HG03442 (cell line): ENCODE results near the gene OR7E24.
"Not testable (repeated sequence)": the region's sequence is repeated elsewhere in the genome, so short reads cannot be mapped to it uniquely, and the experiment has no call there.

Source experiments
- ATAC-seq: cut with Tn5 transposase; IDR thresholded peaks from one replicate; pipeline ENCODE4 v1.9.1; 2021; ENCODE audit warnings: mild to moderate bottlenecking, moderate library complexity; ENCODE audit not compliant: unreplicated experiment

Gene OR7E24

DNA sequence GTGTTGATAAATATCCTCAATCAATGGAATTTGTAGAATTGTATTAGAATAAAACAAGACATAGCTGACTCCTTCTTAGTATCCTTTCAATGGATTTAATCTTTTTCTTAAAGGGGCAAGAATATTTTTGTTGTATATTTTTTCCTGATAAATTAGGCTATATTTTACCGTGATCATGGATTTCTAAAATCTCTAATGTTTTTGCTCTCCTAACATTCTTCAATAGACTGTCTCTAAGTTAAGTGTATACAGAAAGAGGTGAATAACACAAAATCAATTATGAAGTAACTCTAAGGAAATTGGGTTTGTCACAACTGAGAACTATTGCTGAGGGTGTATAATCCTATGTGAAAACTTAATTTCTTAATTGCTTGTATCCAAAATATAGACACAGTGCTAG is at the start of gene OR7E24:
OR7E24 (plus strand) TSS at position 301 of the 400 bp plus-strand sequence. CDS start 114 bp downstream, outside the sequence.
- no peak for ATAC-seq

DNA sequence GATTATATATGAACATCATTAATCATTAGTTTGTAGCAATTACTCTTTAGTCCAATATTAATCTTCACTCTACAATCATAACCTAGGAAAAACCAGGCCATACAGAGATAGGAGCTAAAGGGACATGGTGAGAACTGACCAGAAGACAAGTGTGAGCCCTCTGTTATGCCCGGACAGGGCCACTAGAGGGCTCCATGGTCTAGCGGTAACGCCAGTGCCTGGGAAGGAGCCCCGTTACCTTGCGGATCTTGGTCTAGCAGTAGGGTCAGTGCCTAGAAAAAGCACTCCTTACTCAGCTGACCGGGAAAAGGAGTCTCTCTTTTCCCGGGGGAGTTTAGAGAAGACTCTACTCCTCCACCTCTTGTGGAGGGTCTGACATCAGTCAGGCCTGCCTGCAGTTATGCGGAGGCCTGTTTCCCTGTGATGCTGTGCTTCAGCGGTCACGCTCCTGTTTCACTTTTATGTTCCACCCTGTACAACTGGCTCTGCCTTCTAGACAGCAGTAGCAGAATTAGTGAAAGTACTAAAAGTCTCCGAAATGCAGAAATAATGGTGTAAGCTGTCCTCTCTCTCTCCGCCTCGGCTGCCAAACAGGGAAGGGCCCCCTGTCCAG is 45.1 kb upstream of the OR7E24 start:
- ATAC-seq = no peak

DNA sequence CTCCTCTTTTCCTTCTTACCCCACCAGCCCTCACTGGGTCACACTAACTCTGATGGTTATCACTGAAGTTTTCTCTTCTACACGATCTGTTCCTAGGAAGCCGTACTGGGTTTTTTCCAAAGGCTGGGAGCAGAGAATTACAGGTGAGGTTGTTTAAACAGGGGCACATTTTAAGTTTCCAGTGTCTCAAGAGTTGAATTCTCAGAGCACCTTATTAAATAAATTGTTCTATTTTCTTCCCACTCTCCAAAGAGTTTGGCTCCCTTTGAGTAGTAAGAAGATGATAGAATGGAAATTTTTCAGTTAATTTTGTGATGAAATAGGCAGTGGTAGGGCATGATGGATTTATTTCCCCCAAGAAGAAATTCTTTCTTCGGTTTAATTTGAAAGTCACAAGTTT is 31.2 kb upstream of the OR7E24 start, which contains the start of gene OR7D4:
OR7D4 (minus strand) TSS at position 101 of the 400 bp plus-strand sequence. CDS start 4,752 bp downstream, outside the sequence.
- no peak for ATAC-seq

DNA sequence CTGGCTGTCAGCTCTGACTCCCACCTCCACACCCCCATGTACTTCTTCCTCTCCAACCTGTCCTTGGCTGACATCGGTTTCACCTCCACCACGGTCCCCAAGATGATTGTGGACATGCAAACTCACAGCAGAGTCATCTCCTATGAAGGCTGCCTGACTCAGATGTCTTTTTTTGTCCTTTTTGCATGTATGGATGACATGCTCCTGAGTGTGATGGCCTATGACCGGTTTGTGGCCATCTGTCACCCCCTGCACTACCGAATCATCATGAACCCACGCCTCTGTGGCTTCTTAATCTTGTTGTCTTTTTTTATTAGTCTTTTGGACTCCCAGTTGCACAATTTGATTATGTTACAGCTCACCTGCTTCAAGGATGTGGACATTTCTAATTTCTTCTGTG is 506 bp downstream of the OR7E24 start:
- no peak for ATAC-seq

DNA sequence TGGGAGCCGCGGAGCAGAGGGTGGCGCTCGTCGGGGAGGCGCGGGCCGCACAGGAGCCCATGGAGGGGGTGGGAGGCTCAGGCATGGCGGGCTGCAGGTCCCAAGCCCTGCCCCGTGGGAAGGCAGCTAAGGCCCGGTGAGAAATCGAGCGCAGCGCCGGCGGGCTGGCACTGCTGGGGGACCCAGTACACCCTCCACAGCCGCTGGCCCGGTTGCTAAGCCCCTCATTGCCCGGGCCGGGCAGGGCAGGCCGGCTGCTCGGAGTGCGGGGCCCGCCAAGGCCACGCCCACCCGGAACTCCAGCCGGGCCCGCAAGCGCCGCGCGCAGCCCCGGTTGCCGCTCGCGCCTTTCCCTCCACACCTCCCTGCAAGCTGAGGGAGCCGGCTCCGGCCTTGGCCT is 32.8 kb downstream of the OR7E24 start:
- ATAC-seq = not testable (repeated sequence)

DNA sequence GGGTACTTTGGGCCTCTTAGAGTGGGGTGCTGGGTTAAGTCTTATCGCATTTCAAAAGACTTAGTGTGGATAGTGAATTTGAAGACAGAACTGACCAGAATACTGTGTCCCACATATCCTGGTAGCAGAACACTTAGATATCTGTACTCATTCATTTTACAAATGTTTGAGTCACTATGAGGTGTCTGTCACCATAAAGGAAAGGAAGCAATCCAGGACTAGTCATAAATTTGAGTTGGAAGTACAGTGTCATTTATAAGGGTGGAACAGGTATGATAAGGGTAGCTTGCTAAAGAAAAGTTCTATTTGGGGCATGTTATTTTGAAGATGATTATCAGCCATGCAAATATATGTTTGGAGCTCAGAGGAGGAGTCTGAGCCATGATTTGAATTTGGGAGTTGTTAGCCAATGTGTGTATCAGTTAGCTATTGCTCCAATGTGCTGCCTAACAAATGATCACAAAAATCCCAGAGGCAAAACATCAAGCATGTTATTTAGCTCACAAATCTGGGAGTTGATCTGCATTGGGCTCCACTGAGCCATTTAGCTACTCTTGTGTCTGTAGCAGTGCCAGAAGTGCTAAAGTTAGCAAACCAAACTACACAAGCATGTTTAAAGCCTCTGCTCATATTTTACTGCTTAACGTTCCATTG is 38.6 kb downstream of the OR7E24 start:
- no peak for ATAC-seq

DNA sequence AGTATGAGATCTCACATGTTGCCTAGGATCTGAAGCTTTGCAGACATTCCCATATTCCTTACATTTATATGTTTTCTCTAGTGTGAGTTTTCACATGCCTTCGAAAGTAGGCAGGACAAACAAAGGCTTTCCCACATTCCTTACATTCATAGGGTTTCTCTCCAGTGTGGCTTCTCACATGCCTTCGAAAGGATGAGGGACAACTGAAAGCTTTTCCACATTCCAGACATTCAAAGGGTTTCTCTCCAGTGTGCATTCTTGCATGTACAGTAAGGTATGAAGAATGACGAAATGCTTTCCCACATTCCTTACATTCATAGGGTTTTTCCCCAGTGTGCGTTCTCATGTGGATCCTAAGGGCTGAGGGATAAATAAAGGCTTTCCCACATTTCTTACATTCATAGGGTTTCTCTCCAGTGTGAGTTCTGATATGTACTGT is 44.7 kb downstream of the OR7E24 start:
- no peak for ATAC-seq

DNA sequence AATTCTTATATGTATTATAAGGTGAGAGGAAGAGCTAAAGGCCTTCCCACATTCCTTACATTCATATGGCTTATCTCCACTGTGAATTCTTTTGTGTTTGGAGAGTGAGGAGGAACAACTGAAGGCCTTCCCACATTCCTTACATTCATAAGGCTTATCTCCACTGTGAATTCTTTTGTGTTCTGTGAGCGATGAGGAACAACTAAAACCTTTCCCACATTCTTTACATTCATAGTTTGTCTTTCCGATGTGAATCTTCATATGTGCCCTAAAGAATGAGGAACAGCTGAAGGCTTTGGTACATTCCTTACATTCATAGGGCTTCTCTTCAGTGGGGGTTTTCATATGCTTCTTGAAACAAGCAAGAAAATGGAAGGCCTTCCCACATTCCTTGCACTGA is 45.6 kb downstream of the OR7E24 start:
- no peak for ATAC-seq
